ENCODE results near the gene HAO2.

Gene HAO2

DNA sequence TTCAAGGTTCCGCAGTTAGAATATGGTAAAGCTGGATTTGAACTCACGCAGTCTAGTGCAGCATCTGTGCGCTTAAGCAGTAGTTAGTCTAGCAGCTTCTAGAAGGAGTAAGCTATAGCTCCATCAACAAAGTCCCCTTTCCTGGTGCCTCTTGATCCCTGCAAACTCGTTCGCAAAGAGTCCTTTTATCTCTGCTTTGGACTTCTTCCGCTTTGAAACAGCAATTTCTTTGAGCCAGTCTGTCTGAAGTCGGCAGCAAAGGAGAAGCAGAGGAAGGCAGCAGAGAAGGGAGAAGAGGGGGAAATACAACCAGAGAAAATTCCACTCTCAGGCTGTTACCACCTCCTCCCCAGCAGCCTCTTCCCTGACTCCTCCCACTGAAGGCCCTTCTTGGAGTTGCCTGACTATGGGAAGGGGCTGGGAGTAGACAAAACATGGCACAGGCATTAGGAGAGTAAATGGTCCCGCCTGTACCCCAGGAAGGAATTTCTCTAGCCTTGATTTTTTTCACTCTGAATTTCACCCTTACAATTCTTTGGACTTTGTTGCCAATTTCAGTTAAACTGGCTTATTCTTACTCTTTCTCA is 72.2 kb downstream of the HAO2 start:
- DNase-seq: no peak

GRCh38 chr1:119442756-119443155 is 74.2 kb downstream of the HAO2 start:
- DNase-seq: no peak

Measured in NCI-H1092 (cell line).